T-helper 1 cell treated with Interleukin-12 subunit alpha and Interleukin-12 subunit beta and Interleukin-4 antibody, amounts not matched to agents 30 μg/mL and 1 μg/mL, for 36 hours (primary cell): ENCODE data around the gene FXYD2.
"Not testable (repeated sequence)": the region's sequence is repeated elsewhere in the genome, so short reads cannot be mapped to it uniquely, and the experiment has no call there.

Source experiments
- H3K27ac Mint-ChIP-seq: one replicate; pipeline ENCODE4 v1.8.0; 2021; ENCODE audit warnings: mild to moderate bottlenecking, mixed read lengths
- H3K27me3 Mint-ChIP-seq: one replicate; pipeline ENCODE4 v1.8.0; 2021; ENCODE audit warnings: low read depth, mixed read lengths
- H3K36me3 Mint-ChIP-seq: one replicate; pipeline ENCODE4 v1.8.0; 2021; ENCODE audit warnings: low read depth, mixed read lengths
- H3K4me1 Mint-ChIP-seq: one replicate; pipeline ENCODE4 v1.8.0; 2021; ENCODE audit warnings: low read depth, mixed read lengths
- H3K4me3 Mint-ChIP-seq: one replicate; pipeline ENCODE4 v1.8.0; 2021; ENCODE audit warnings: mild to moderate bottlenecking, moderate library complexity, mixed read lengths
- H3K9me3 Mint-ChIP-seq: one replicate; pipeline ENCODE4 v1.8.0; 2021; ENCODE audit warnings: mixed read lengths

FXYD2 gene

DNA sequence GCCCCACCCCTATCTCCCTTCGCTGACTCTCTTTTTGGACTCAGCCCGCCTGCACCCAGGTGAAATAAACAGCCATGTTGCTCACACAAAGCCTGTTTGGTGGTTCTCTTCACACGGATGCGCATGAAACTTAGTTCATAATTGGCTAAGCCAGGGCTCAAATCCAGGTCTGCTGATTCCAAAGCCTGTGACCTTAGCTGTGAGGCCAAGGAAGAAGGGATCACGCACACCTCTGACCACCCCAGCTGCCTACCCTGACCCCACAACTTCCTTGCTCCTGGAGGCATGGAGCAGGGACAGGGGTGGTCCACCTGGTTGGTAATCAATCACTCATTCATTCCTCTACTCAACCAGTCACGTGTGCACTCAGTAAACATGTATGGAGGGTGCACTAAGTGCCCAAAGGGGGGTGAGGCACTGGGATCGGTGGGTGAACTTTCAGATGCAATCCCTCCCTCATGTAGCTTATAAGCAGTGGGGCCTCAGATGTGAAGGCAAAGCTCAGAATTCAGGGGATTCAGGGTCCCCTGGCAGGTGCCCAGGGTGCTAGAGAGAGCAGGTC is 10.3 kb downstream of the FXYD2 start:
- H3K4me3 Mint-ChIP-seq, result peak overlapping the region; percentile 55
- peaks cover 64% of the 10 kb centered on the region for H3K4me1 Mint-ChIP-seq
- H3K27me3 Mint-ChIP-seq, result no peaks in the 10 kb centered on the region
- peak overlapping the region; percentile 93 for H3K27ac Mint-ChIP-seq
- no peaks in the 10 kb centered on the region for H3K9me3 Mint-ChIP-seq
- peaks cover 4% of the 10 kb centered on the region for H3K36me3 Mint-ChIP-seq

- H3K4me3 Mint-ChIP-seq, H3K27me3 Mint-ChIP-seq, H3K9me3 Mint-ChIP-seq, H3K36me3 Mint-ChIP-seq: not testable (repeated sequence)
- Mint-ChIP-seq H3K4me1 (peaks cover 31% of the 10 kb centered on the region), H3K27ac (peak overlapping the region; percentile 9)
Measured at GRCh38 chr11:117810056-117810451, 14.5 kb downstream of the FXYD2 start.

- no peaks in the 10 kb centered on the region for H3K9me3 Mint-ChIP-seq
- H3K4me1 Mint-ChIP-seq, result peaks cover 25% of the 10 kb centered on the region
- peak overlapping the region; percentile 9 for H3K27ac Mint-ChIP-seq
- H3K36me3 Mint-ChIP-seq, result no peaks in the 10 kb centered on the region
- H3K4me3 Mint-ChIP-seq, result no peak overlapping the region
- H3K27me3 Mint-ChIP-seq, result no peaks in the 10 kb centered on the region
Measured at GRCh38 chr11:117809236-117810055, 15.1 kb downstream of the FXYD2 start.

DNA sequence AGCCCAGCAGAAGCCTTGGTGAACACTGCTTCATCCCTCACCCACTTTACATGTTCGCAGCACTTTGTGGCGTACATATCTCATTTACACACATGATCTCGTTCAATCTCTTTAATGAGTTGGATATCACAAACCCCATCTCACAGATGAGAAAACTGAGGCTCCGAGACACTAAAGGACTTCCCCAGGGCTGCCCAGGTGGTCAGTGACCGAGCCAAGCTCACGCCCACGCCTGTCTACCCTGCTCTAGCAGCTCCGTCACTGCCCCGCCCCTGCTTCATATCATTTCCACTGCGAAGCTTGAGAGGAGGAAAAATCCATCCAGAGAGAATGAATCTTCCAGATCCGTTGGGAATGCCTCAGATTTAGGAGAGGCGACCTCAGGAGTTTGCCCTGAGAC is 15.8 kb downstream of the FXYD2 start:
- Mint-ChIP-seq H3K4me1 (peaks cover 19% of the 10 kb centered on the region), H3K4me3 (no peak overlapping the region), H3K9me3 (no peaks in the 10 kb centered on the region), H3K36me3 (no peaks in the 10 kb centered on the region), H3K27ac (no peak overlapping the region), H3K27me3 (no peaks in the 10 kb centered on the region)

DNA sequence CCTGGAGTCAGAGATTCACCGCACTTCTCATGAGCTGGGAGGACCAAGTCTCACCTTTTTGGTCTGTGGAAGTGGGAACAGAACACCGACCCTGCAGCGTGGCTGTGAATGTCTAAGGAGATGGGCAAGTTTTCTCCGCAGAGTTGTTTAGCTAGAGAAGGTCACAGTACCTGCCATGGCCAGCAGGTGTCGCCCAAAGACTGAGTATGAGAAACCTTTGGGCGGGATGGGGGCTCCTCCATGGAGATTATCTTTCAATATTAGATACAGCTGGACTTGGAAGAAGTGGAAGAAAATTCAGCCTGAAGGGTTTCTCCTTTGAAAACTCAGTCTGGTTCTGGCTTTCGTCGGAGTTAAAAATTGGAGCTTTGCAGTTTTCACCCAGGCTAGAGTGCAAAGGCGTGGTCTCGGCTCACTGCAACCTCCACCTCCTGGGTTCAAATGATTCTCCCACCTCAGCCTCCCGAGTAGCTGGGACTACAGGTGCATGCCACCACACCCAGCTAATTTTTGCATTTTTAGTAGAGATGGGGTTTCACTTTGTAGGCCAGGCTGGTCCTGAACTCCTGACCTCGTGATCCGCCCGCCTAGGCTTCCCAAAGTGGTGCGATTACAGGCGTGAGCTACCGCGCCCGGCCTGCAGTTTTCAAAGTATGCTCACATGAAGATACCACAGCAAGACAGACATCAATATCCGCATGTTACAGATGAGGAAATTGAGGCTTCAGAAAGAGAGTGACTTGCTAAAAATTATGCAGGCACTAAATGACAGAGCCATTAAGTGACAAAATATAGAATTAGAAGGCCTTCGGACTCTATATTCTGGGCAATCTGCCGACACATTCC is 16.8 kb downstream of the FXYD2 start:
- Mint-ChIP-seq H3K36me3 (no peaks in the 10 kb centered on the region), H3K27me3 (no peaks in the 10 kb centered on the region), H3K9me3 (no peaks in the 10 kb centered on the region), H3K4me3 (no peak overlapping the region), H3K4me1 (peaks cover 15% of the 10 kb centered on the region), H3K27ac (peak overlapping the region; percentile 22)

- Mint-ChIP-seq H3K4me3 (no peak overlapping the region), H3K27ac (no peak overlapping the region), H3K27me3 (peaks cover 4% of the 10 kb centered on the region), H3K36me3 (no peaks in the 10 kb centered on the region), H3K9me3 (no peaks in the 10 kb centered on the region), H3K4me1 (peaks cover 13% of the 10 kb centered on the region)
Measured at GRCh38 chr11:117806846-117807245, 17.7 kb downstream of the FXYD2 start.

- peaks cover 7% of the 10 kb centered on the region for H3K4me1 Mint-ChIP-seq
- H3K27ac Mint-ChIP-seq, result no peak overlapping the region
- no peaks in the 10 kb centered on the region for H3K9me3 Mint-ChIP-seq
- no peaks in the 10 kb centered on the region for H3K36me3 Mint-ChIP-seq
- H3K4me3 Mint-ChIP-seq, result no peak overlapping the region
- peaks cover 10% of the 10 kb centered on the region for H3K27me3 Mint-ChIP-seq
Measured at GRCh38 chr11:117805045-117805444, 19.5 kb downstream of the FXYD2 start.

- Mint-ChIP-seq H3K27ac (no peak overlapping the region), H3K9me3 (no peaks in the 10 kb centered on the region), H3K36me3 (no peaks in the 10 kb centered on the region), H3K4me3 (no peak overlapping the region), H3K4me1 (peaks cover 3% of the 10 kb centered on the region), H3K27me3 (peaks cover 22% of the 10 kb centered on the region)
Measured at GRCh38 chr11:117803896-117804295, 20.6 kb downstream of the FXYD2 start.

GRCh38 chr11:117799634-117800033 is 24.9 kb downstream of the FXYD2 start:
- Mint-ChIP-seq H3K27me3 (peaks cover 55% of the 10 kb centered on the region), H3K27ac (no peak overlapping the region), H3K9me3 (no peaks in the 10 kb centered on the region), H3K4me3 (no peak overlapping the region), H3K4me1 (peaks cover 5% of the 10 kb centered on the region), H3K36me3 (peaks cover 4% of the 10 kb centered on the region)

DNA sequence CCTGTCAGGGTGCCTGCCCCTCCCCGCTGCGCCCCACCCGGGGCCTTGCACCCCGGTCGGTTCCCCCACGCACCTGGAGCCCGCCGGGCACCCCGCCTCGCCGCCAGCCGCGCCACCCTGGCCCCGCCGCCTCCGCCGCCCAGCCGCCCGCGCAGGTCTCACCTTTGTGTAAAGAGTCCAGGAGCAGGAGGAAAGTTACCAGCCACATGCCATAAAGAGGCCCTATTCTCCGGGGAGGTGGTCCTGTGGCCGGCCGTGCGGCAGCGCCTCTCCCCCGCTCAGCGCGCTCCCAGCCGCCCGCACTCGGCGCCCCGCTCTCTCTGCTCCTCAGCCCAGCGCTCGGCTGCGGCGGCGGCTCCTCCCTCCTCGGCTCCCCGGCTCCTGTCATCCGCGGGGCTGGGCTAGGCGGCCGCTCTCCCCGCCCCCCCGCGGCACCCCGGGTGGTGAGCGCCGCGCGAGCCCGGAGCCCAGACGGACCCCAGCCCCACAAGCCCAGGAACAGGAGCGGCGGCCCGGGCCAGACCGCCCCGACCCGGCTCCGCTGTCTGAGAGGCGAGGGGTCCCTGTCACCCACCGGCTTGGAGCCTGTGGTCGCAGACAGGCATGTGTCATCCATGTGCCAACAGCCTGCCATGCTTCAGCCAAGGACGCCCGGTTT is 27.5 kb downstream of the FXYD2 start, which contains the start of gene DSCAML1:
Gene DSCAML1 (minus strand): TSS at position 345 of the 658 bp plus-strand sequence. CDS start 137 bp downstream, at position 208.
- Mint-ChIP-seq H3K9me3 (no peaks in the 10 kb centered on the region), H3K27me3 (peaks cover 72% of the 10 kb centered on the region), H3K27ac (no peak within 1 kb of the TSS)

DNA sequence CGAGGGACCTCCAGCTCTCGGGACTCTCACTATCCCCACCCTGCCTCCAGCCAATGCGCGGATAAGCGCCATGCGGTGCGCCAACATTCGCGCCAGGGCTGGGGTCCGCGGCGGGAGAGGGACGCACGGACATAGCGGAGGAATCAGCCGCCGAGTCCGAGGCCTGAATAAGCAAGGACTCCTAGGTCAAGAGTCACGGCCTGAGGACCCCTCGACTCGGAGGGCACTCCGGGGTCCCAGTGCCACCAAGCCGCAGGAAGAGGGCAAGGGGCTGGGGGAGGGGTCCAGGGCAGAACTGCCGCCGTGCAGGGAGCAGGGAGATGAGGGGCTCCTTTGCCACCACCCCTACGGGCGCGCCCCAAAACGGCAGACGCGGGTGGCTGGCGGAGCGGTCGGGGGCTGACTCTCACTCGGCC is 28.1 kb downstream of the FXYD2 start:
- peaks cover 5% of the 10 kb centered on the region for H3K4me1 Mint-ChIP-seq
- H3K9me3 Mint-ChIP-seq, result no peaks in the 10 kb centered on the region
- peaks cover 71% of the 10 kb centered on the region for H3K27me3 Mint-ChIP-seq
- peaks cover 4% of the 10 kb centered on the region for H3K36me3 Mint-ChIP-seq
- no peak overlapping the region for H3K27ac Mint-ChIP-seq
- no peak overlapping the region for H3K4me3 Mint-ChIP-seq

More for the DNA sequence above, 27.5 kb downstream of the FXYD2 start, which contains the start of gene DSCAML1:
- Mint-ChIP-seq H3K4me3 (peak within 1 kb of the TSS; percentile 36), H3K36me3 (peaks cover 4% of the 10 kb centered on the region), H3K4me1 (peaks cover 5% of the 10 kb centered on the region)

DNA sequence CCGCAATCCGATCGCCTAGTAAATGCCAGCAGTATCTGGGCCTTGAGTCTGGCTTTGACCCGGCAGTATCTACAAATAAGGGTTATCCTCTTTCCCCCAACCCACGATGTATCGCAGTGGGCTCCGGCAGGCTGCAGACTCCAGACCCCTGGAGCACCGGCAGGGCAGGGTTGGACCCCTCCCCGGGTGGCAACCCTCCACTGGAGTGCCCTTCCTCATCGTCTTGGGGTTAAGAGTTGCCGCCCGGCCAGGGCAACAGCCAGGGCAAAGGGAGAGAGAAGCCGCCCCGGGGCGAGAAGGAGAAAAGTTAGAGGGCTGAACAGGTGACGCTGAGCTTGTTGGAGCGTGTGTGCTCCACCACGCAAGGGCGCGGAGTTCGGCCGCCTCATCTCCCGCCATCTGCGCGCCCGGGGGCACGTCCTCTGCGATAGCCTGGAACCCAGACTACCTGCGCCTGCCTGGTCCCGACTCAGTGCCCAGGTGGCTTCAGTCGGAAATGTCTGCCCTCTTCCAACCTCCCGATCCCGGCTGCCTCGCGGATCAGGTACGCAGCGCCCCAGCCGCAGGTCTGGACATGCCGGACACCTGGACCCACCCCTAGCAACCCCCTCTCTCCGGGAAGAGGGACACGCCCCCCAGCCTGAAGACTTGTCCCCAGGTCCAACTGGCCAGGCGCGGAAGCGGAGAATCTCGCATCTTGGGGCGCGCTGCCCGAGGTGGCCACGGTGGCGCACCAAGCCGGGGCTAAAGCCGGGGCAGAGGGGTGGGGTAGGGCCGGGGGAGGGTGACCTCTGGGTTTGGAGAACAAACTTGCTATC is 28.7 kb downstream of the FXYD2 start:
- H3K9me3 Mint-ChIP-seq, result no peaks in the 10 kb centered on the region

DNA sequence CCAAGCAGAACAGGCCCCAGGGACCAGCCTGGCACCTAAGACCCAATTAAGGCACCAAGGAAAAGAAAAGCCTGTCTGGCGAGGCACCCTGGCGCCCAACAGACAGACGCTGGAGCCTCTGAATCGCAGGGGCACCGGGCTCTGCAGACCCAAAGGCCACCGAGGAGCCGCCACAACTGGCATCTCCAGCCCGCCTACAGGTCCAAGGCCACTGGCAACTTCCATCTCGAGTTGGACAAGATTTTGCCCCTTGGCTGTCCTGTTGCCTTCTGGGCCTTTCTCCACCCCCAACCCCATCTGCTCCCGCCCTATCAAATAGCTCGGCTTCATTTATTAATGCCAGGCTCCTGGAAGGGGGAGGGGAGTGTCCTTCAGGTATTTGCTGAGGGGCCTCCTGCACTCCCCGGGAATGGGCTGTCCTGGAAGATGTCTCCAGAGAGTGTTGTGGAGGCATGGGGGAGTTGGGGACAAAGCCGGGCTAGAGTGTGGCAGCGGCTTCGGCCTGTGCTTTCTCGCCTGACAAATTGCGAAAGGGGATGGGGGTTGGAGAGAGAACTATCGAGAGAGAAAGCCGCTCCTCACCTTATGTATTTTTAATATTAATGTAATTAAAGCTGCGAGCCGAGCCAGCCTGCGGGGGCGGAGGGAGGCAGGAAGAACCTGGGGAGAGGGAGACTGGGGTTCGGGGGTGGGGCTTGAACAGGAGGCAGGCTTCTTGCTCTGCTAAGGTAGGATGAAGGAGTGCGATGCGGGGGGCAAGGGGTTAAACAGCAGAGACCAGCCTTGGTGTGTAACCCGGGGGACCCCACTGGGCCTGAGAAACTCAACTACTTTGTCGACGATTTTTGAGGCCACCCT is 29.5 kb downstream of the FXYD2 start:
- peaks cover 4% of the 10 kb centered on the region for H3K36me3 Mint-ChIP-seq
- H3K27ac Mint-ChIP-seq, result no peak overlapping the region
- H3K9me3 Mint-ChIP-seq, result no peaks in the 10 kb centered on the region
- peaks cover 75% of the 10 kb centered on the region for H3K27me3 Mint-ChIP-seq
- H3K4me1 Mint-ChIP-seq, result peaks cover 5% of the 10 kb centered on the region
- H3K4me3 Mint-ChIP-seq, result no peak overlapping the region

More for the DNA sequence above, 28.7 kb downstream of the FXYD2 start:
- Mint-ChIP-seq H3K27me3 (peaks cover 73% of the 10 kb centered on the region), H3K4me1 (peaks cover 5% of the 10 kb centered on the region), H3K36me3 (peaks cover 4% of the 10 kb centered on the region), H3K4me3 (no peak overlapping the region), H3K27ac (no peak overlapping the region)
